ENCODE measurements around the gene WDFY4.

DNA sequence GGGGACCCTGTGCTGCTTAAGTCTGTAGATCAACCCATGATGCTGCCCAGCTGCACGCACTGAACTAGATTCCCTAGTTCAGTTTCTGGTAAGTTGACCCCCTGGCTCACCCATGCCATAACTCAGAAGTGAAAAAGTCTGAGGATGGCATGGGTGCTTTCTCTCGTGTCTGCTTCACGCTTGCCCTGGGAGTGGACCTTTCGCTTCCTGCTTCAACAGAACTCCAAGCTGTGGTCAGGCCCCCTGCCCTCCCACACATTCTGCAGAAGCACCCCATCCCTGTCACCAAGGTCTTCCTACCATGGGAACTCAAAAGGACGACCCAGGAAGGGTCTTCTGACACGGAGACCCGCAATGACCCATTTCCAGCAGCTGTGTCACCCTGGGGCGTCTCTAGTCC is 215.1 kb downstream of the WDFY4 start:
- TF ChIP-seq, protein P1, sequence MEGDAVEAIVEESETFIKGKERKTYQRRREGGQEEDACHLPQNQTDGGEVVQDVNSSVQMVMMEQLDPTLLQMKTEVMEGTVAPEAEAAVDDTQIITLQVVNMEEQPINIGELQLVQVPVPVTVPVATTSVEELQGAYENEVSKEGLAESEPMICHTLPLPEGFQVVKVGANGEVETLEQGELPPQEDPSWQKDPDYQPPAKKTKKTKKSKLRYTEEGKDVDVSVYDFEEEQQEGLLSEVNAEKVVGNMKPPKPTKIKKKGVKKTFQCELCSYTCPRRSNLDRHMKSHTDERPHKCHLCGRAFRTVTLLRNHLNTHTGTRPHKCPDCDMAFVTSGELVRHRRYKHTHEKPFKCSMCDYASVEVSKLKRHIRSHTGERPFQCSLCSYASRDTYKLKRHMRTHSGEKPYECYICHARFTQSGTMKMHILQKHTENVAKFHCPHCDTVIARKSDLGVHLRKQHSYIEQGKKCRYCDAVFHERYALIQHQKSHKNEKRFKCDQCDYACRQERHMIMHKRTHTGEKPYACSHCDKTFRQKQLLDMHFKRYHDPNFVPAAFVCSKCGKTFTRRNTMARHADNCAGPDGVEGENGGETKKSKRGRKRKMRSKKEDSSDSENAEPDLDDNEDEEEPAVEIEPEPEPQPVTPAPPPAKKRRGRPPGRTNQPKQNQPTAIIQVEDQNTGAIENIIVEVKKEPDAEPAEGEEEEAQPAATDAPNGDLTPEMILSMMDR (optimal IDR thresholded peaks at IDR 0.05 in 1 of 3, IDR thresholded peaks at IDR 0.05 in 1 of 3, conservative IDR thresholded peaks at IDR 0.05 in 1 of 3; ENCODE audit: extremely low read depth in 1 of 3, insufficient read depth in 2 of 3, low read length in 3 of 3), result no peak
- TF ChIP-seq EZH2 (IDR thresholded peaks at IDR 0.05; ENCODE audit: low read length), result no peak

All from keratinocyte (primary cell).